CD1c-positive myeloid dendritic cell (primary cell): ENCODE data around the gene ACTN1.

Source experiments
- DNase-seq: peaks from one replicate; pipeline ENCODE4 v3.0.0-alpha.2; 2016; ENCODE audit errors: extremely low spot score

The ACTN1 gene

DNA sequence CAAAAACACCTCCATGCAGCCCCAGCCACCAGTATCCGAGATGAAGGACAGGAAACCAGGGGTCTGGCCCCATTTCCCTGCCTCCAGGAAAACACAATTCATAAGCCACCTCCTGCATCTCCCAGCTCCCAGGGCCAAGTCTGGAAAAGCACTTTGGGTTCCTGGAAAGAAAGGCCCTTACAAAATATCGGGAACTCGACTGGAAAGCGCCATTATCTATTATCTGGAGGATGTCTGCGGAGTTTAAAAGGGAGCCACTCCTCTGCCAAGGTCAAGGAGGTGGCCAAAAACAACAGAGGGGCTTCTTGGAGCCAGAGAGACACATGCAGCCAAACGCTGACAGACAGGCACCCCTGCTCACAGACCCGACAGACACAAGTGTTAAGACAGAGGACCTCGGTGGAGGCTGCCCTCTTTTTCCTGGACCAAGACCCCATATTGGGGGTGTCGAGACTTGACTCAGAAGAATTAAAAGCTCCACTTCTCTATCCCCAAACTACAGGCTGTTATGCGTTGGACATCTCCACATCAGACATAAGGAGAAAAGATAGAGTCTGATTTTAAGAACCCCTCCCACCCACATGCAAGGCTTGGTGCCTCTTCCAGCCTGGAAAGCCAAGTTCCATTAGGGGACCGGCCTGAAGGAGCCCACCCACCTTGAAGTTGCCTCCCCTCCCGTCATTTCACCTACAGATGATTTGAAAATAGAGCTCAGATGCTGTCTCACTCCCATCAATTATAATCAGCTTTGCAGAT, 9.6 kb downstream of the ACTN1 start:
- DNase-seq = no peak

DNA sequence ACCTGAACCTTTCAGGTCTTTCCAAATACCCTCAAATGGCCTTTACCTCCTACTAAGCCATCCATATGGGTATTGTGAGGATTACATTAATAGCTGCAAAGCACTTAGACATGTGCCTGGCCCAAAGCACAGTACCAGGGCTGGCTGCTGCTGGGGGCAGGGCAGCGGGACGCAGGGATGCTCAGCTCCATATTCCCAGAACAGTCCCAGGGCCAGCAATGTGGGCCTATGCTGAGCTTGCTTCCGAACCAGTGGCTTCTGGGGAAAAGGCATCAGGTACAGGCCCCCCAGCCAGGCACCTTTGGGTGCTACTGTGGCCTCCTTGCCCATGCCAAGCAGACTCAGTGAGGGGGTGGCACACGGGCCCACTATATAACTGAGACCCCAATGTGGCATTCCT, 10.4 kb downstream of the ACTN1 start:
- no peak for DNase-seq

DNA sequence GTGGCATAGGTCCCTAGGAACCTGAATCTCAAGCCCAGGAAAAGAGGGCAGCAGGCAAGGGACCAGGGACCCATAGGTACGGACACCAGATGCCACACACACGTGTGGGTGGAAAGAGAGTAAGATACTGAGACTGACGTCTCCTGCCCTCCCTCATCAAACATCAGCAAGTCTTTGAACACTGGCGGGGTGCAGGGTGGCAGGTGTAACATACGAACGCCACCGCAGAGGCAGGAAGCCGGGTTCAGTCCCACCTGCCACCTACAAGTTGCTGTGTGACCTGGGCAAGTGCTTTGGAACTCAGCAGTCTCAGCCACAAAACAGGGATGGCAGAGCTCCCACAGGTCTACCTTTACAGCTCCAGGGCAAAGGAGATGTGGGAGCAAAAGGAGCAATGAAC, 11.1 kb downstream of the ACTN1 start:
- no peak for DNase-seq

DNA sequence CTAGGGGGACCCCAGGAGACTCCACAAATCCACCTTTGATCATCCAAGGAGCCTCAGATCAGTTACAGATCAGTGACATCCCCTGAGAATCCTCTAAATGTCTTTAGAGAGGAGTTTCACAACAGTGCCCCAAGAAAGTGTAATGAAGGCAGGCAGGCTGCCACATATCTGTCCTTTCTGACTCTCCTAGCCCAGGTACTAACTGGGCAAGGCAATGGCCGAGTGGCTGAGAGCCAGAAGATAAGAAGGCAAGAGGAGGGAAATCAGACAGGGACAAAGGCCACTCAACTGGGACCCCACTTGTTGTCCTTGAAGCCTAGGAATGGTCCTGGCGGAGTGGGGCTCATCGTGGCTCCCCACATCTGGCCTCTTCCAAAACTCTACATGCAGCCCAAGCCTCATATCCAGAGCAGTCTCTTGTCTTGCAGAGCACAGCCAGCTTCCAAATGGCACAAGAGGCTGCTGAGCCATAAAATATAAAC, 11.6 kb downstream of the ACTN1 start:
- no peak for DNase-seq

DNA sequence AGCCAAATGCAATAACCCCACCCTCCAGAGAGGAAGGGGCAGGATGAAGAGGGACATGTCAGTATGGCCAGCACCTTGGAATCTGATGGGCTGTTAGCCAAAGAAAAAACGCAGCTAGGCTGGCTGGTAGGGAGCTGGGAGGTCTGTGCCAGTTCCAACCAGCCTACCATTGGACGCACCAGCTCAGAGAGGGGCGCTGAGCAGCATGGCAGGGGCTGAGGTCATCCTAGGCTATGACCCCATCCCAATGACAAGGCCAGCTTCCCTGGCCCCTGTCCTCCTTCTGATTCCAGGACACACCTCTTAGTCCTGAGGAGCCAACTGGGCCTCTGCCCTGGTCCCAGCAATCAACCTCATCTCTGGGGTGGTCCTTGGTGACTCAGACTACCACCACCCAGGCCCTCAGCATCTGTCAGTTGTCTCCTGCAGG, 12.2 kb downstream of the ACTN1 start:
- DNase-seq = no peak

DNA sequence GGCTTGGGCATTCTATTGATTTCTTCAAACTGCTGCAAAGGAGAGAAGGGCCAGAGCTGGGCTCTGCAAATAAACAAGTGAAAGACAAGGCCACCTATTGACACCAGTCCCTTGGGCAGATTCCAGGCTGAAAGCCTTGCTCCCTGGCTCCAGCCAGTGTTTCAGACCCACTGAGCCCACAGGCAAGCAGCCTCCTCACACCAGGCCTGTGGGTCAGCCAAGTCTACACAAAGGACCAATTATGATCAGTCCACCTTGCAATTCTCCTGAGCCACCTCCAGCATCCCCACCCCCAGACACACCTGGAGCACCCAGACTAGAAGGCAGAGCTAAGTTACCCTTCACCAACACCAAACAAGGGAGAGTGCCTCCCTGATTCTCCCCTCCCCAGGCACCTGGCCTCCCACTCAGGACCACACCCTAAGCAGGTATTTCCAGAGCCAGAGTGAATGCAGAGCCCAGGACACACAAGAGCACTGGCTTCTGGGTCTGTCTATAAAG, 13.8 kb downstream of the ACTN1 start:
- no peak for DNase-seq

DNA sequence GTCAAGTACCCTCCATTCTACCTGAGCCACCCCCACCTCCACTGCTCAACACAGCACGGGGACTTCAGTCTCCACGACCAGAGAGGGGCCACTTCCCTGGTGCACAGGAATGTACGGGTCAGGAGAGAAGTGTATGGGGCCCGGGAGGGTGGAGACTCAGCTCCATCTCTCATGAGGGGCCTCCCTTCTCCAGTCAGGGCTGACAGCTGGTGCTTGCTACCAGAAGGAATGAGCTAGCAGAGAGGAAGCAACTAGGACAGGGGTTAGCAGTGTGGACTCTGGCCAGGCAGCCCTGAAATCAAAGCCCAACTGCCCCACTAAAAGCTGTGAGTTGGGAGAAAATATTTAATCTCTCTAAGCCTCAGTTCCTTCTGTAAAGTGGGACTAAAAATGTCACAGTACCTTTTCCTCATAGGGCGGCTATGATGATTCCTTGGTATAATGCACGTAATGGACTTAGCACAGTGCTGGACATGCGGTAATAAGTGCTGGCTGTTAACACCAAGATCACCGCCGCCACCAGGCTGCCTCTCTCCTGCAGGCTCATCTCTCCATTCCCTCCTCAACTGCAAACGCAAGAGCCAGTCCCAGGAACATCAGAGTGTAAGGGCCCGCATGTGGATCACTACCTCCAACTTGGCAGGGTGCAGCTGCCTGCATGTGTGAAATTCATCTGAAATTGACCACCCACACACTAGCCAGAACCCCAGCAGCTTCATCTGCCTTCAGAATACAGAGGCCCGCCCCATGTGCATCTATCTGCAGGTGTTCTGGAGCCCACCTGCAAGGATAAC, 14.6 kb downstream of the ACTN1 start:
- DNase-seq = no peak

DNA sequence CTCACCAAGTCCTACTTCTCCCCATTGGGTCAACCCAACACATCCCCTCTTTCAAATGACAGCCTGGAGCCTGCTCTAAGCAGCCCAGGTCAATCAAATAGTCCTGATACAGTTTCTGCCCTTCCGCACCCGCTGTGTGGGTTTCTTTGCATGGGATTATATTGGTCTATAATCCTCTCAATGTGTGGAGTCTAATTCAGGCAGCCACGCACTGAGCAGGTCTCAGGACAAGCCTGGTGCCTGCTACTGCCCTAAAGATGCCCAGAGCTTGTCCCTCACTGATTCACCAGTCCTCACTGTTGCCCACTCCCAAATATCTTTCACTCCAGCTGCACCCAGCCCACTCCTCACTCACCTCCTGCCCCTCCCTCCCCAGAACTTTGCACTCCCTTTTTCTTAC, 16.4 kb downstream of the ACTN1 start:
- DNase-seq = no peak

DNA sequence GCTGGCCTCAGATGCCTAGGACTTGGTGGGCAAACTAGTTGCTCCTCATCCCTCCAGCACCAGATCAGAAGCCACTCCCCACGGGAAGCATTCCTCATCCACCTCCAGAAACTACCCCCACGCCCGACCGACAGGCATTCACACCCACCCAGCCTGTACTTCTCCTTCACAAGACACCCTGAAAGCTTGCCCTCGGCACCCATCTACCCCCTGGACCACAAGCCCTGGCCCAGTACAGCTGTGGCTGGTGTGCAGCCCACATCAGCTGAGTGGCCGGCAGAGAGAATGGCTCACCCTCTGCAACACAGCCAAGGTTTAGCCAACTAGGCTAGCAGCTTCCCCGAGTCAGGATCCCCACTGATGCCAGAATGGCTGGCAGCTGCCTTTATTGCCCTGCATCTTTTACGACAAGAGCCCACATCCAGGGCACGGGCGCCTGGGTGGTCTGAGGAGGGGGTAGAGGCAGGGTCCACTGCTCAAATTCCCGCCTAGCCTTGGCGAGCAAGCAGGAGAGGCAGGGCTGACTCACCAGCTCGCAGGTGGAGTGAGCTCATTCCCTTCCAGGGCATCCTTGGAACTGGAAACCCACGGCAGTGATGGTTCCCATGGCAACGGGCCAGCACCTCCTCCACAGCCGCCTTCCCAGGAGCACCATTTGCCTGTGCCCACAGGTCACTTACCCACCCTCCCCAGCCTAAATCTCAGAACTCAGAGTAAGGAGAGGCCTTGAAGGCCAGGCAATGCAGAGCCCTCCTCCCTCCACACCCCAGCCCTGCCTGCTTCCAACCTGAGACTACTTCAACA, 17.1 kb downstream of the ACTN1 start:
- DNase-seq = peak; percentile 47

DNA sequence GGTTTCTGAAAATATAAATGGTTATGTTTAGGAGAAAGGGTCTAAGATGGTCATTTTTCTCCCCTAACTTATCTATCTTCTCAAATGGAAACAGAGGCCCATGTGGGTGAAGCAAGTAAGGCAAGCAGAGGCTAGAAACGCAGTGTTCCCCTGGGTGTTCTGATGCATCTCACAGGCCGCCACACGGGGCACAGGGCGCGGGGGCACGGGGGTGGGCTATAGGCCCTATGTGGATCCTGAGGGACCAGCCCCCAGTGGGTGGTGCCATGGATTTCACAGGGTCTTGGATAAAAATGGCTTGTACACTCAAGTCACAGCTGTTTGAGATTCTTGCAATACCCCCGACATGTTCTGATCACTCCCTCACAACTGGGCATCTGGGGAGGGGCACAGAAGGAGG, 17.7 kb downstream of the ACTN1 start:
- DNase-seq = no peak

DNA sequence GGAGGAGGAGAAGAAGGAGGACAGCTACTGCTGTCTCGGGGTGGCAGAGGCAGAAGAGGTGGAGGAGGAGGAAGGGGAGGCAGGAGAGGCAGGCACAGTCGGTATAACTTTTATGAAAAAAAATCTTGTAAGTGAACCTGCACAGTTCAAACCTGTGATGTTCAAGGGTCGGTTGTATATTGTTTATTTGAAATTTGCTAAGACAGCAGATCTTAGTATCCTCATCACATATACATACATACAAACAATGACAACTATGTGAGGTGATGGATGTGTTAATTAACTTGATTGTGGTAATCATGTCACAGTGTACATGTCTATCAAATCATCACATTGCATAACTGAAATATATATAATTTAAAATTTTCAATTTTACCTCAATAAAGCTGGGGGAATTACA, 19.0 kb downstream of the ACTN1 start:
- DNase-seq = no peak

DNA sequence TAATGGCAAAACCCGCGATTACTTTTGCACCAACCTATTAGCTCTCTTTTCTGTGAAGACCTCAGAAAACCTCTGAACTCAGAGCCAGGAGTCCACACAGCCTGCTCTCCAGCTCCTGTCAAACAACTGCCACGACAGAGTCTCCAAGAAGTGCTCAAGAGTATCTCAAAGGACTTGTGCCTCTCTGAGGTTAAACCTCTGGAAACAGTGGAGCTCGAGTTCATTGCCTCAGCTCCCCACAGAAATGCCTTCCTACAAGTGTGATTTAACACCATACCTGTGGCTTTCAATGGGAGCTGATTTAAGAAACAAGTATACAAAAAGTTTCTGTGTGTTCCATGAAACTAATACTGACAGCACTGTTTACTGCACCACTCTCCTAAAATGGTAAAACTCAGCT, 20.1 kb downstream of the ACTN1 start:
- DNase-seq = no peak

DNA sequence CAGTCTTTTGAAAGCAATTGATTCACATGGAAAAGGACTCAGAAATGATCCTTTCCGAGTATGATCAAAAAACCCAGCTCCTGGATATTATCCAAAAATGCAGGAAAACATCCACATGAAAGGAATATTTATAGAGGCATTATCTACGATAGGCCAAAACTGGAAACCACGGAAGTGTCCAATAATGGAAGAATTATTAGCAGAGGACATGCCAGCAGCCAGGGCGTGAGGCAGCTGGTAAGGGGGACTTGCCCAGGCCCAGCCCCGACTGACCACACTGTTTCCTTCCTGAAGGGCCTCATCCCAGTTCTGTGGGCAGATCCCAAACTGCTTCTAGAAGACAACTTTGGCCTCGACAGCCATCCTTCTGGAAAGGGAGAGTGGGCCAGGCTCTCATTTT, 20.5 kb downstream of the ACTN1 start:
- no peak for DNase-seq

DNA sequence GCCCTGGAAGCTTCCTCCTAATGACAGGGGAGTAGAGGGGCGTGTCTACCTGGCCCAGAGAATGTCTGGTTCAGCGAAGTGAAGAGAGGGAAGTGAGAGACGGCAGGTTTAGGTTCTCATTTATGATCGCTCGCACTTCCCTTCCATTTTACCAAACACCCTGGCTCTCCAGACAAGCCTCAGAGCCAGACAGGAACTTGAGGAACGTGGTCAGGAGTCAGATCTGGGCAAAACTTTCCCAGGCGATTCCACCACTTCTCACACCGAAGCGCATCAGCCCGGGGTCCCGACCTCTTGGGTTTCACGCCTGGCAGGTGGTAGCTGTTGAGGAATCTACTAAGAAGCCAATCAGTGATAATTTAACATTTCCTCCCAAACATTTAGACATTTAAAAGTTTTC, 21.3 kb downstream of the ACTN1 start:
- peak; percentile 59 for DNase-seq

DNA sequence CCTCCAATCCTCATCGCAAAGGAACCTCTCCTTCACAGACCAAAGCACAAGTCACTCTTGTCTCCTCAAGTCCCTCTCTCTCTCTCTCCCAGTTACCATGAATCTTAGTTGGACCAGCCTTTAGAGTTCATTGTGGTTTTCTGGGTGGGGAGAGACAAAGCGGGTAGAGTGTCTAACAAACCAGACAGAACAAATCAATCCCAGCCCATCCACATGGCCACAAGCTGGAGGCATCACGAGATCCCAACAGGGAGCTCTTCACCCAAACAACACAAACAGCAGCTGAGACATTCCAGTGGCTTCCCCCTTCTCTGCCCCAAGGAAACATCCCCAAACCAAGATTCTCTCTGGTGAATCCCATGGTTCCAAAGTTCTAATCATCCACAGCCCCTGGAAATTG, 22.4 kb downstream of the ACTN1 start:
- no peak for DNase-seq

DNA sequence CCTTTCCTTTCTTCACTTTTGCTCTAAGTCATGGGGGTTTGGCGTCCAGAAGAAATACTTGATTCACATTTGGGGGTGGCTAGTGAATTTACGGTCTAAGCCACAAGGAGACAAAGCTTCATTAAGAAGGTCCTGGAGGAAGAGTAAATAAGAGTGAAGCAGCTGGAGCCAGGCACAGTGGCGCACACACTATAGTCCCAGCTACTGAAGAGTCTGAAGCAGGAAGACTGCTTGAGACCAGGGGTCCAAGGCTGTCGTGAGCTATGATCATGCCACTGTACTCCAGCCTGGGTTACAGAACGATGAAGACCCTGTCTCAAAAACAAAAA, 23.3 kb downstream of the ACTN1 start:
- DNase-seq = no peak

DNA sequence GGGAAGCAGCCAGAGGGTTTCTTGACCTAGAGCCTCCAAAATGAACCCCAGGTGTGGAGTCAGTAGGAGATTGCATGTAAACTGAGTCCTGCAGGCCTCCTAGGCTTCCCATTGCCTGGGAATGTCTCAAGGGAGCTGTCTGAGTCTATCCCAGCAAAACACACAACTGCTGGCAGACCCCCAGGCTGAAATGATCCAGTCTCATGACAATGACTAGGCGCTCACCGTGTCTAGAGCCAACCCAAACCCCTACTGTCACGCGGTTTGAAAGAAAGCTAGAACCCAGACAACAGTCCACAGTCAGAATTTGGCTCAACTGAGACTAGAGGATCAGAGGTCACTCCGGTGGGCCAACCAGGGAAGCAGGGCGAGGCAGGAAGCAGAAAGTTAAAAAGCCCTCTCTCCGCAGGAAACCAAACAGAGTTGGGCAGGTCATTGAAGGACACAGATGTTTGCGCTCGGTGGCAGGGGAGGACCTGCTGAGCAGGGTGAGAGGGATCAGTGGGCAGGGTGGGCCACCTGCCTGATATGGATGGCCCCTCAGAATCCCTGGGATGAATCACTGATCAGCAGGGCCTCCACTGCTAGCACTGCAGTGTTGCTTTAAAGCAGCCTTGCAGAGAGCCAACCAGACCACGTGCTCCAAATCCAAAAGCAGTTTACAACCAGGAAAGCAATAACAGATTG, 23.8 kb downstream of the ACTN1 start:
- DNase-seq = no peak

DNA sequence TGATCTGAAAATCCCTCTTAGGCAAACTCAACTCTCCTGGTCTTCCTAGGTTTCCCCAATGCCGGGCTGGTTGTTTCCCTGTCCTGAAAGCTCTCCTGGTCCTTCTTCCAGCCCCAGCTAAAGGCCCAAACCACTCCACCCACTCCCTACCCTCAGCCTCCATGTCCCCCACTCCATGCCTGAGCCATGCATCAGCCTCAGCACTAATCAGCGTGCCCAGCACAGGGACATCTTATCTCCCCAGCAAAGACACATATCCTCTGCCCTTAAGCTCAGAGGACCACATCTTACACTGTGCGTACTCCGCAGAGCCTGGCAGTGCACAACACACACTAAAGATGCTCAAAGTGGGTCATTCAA, 25.9 kb downstream of the ACTN1 start:
- no peak for DNase-seq

DNA sequence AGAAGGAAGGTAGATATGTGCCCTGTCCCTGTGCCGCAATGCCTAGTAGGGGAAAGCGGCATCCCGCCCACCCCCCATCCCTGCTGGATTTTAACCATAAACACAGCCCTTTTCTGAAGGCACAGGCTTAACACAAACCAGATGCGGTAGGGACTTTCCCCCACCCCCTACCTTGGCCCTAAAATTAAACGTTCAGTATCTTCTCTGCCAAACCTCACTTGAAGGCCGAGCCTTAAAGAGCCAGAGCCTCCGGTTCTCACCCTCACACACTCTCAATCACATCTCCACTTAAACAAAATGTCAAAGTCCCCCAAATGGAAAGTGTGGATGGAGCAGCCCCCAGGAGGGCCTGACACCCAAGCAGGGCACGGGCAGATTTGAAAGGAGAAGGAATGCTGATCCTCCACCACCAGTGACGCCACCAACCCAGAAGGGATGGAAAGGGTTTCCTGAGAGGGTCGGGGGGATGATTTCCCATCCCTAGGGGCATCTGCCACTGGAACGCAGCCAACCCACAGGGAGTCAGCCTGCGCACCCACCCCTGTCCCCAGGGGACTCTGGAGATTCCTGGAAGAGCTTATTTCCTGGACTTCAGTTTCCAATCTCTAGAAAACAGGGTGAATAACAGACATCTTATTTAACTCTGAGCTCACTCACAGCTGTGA, 26.4 kb downstream of the ACTN1 start:
- no peak for DNase-seq

DNA sequence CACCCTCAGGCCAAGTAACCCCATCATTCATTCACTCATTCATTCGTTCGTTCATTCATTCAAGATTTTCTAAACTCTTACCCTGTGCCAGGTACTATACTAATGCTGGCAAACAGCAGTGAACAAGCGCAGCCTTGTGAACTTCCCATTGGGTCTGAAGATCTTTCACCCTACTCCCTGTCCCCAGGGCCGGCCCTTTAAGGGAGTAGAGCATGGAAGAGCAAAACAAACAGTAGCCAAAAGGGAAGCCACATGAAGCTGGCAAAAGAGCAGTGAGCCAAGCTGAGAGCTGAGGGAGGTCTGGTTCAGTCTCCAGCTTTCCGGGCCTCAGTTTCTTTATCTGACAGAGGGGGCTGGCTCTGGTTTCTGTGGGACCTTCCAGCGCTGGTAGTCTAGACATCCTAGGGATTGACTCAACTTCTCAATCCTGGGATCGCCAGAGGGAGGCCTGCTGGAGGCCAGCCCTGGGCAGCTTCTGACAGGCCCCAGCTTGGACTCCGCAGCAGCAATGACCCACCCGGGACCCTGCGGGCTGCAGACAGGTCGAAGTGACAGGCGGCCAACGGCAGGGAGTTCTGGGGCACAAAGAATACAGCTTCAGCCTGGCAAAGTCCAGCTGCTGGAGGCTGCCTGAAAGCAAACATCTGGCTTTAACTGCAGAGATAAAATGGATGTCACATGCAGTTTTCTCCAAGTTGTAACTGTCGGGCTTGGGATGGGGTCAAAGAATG, 27.1 kb downstream of the ACTN1 start:
- DNase-seq = no peak
